Calu3 (cell line): ENCODE data around the gene ATG16L1. TPM values are rescaled to one million over a fixed set of nuclear protein-coding genes. Genes with fewer than 3 reads are reported as not detected.

Source experiments
- BruUV-seq: library from RNA; stranded (reverse); fragments of 400-500 nt; replicated peaks from 2 replicates; lab custom pipeline; 2021; lab: Mats Ljungman, UMichigan
- CTCF ChIA-PET: fragments of 300-600 bp; sonication (Branson Sonifier 250); formaldehyde crosslinking; loops from one replicate; lab custom pipeline; 2022; ENCODE audit warnings: antibody characterized with exemption; lab: Charles Lee
- DNase-seq: peaks from one replicate; pipeline ENCODE4 v3.0.0; 2022
- H3K27ac Mint-ChIP-seq: one replicate; pipeline ENCODE4 v1.8.0; 2022; ENCODE audit warnings: mixed read lengths; ENCODE audit not compliant: unreplicated experiment
- H3K27me3 Mint-ChIP-seq: one replicate; pipeline ENCODE4 v1.8.0; 2022; ENCODE audit warnings: mixed read lengths; ENCODE audit not compliant: unreplicated experiment
- H3K36me3 Mint-ChIP-seq: one replicate; pipeline ENCODE4 v1.8.0; 2022; ENCODE audit warnings: mild to moderate bottlenecking, moderate library complexity, mixed read lengths; ENCODE audit not compliant: insufficient read depth, unreplicated experiment
- H3K4me1 Mint-ChIP-seq: one replicate; pipeline ENCODE4 v1.8.0; 2022; ENCODE audit warnings: mild to moderate bottlenecking, low read depth, mixed read lengths; ENCODE audit not compliant: unreplicated experiment
- H3K4me3 Mint-ChIP-seq: one replicate; pipeline ENCODE4 v1.8.0; 2022; ENCODE audit warnings: mild to moderate bottlenecking, low read depth, moderate library complexity, mixed read lengths; ENCODE audit not compliant: unreplicated experiment
- H3K9me3 Mint-ChIP-seq: one replicate; pipeline ENCODE4 v1.8.0; 2022; ENCODE audit warnings: low read depth, mixed read lengths; ENCODE audit not compliant: unreplicated experiment
- intact Hi-C: fragments of 100-400 bp; cut with micrococcal nuclease; formaldehyde crosslinking; loops from one replicate; pipeline ENCODE4 v1.10.0; 2022; ENCODE audit not compliant: unreplicated experiment
- total RNA-seq: library from RNA; stranded (reverse); gene quantifications from 2 replicates; pipeline ENCODE4 v1.2.3, GENCODE V29; 2022
- TF ChIP-seq, protein P1 (sequence below): fragments of 200-600 bp; IDR thresholded peaks from one replicate; pipeline ENCODE4 v1.8.0; 2022; ENCODE audit warnings: antibody characterized with exemption; ENCODE audit not compliant: unreplicated experiment

ATG16L1 gene
- total RNA-seq, 1 experiment from 2014 or later, result 45.0 TPM

DNA sequence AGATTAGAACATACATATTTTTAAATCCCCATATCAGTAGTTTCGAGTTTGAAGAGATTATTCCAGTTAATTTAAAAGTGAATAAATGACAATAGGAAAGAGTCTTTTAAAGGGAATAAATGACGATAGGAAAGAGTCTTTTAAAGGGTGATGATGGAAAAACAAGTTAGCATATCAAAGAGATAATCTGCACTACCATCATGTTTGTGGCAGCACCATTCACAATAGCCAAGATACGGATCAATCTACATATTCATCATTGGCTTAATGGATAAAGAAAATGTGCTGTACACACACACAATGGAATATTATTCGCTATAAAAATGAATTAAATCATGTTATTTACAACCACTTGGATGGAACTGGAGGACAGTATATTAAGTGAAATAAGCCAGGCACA, 15.0 kb downstream of the ATG16L1 start:
- BruUV-seq, result no TSS peak
- H3K4me1 Mint-ChIP-seq, result no peaks in the 10 kb centered on the region
- DNase-seq, result no peak
- H3K27me3 Mint-ChIP-seq, result no peaks in the 10 kb centered on the region
- H3K27ac Mint-ChIP-seq, result no peak overlapping the region
- intact Hi-C loops, result no loop called here
- CTCF ChIA-PET, result no interaction called here
- peaks cover 38% of the 10 kb centered on the region for H3K36me3 Mint-ChIP-seq
- H3K4me3 Mint-ChIP-seq, result no peak overlapping the region
- no peaks in the 10 kb centered on the region for H3K9me3 Mint-ChIP-seq
- TF ChIP-seq, protein P1, sequence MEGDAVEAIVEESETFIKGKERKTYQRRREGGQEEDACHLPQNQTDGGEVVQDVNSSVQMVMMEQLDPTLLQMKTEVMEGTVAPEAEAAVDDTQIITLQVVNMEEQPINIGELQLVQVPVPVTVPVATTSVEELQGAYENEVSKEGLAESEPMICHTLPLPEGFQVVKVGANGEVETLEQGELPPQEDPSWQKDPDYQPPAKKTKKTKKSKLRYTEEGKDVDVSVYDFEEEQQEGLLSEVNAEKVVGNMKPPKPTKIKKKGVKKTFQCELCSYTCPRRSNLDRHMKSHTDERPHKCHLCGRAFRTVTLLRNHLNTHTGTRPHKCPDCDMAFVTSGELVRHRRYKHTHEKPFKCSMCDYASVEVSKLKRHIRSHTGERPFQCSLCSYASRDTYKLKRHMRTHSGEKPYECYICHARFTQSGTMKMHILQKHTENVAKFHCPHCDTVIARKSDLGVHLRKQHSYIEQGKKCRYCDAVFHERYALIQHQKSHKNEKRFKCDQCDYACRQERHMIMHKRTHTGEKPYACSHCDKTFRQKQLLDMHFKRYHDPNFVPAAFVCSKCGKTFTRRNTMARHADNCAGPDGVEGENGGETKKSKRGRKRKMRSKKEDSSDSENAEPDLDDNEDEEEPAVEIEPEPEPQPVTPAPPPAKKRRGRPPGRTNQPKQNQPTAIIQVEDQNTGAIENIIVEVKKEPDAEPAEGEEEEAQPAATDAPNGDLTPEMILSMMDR, result no peak

DNA sequence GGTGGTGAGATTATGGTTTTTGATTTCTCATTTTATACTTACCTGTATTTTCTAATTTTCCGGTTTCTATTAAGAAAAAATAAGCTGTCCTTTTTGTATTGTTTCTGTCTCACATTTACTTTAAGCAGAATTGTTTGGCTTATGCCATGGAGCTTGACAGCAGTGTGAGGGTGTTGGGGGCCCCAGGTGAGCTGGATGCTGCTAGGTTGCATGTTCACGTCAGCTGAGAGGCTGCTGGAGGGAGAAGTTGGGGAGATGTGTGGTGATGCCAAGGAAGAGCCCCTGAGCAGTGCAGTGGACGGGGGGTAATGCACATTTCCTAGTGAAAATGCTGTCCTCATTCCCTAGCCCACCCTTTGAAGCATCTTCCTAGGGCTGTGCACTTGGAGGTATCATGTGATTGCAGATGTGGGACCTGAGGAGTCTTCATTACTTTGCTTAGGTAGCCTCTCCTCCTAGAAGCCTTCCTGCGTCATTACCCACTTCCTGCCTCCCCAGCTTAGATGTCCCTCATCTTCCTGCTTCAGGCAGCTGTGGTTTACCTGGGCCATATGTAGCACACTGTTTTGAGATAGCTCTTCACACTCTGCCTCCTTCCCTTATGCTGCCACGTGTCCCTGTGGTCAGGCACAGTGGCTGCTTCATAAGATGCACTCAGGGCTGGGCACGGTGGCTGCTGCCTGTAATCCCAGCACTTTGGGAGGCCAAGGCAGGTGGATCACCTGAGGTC, 16.2 kb downstream of the ATG16L1 start:
- no peaks in the 10 kb centered on the region for H3K9me3 Mint-ChIP-seq
- intact Hi-C loops, result no loop called here
- TF ChIP-seq, protein P1, result no peak

DNA sequence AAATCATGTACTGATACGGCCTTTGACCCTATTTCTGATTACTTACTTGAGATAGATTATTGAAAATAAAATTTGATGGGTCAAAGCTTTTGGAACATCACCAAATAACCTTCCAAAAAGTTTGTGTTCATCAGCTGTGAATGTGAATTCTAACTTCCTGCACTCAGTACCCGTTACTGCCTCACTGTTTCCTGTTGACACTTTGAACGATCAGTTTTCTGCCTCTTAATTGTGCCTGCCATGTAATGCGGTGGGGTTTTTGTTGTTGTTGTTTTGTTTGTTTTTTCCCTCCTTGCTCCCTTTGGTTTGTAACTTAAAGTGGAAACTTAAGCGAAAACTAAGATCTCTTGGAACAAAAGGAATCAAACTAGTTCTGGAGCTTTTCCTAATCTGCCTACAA, 18.9 kb downstream of the ATG16L1 start:
- H3K9me3 Mint-ChIP-seq, result no peaks in the 10 kb centered on the region
- CTCF ChIA-PET, result no interaction called here
- H3K27ac Mint-ChIP-seq, result no peak overlapping the region
- DNase-seq, result no peak
- no peaks in the 10 kb centered on the region for H3K4me1 Mint-ChIP-seq
- intact Hi-C loops, result no loop called here
- peaks cover 41% of the 10 kb centered on the region for H3K36me3 Mint-ChIP-seq
- H3K4me3 Mint-ChIP-seq, result no peak overlapping the region
- BruUV-seq, result no TSS peak
- TF ChIP-seq, protein P1, result no peak
- no peaks in the 10 kb centered on the region for H3K27me3 Mint-ChIP-seq

More for the DNA sequence above, 16.2 kb downstream of the ATG16L1 start:
- no peaks in the 10 kb centered on the region for H3K27me3 Mint-ChIP-seq
- peaks cover 33% of the 10 kb centered on the region for H3K36me3 Mint-ChIP-seq
- DNase-seq, result no peak
- no peaks in the 10 kb centered on the region for H3K4me1 Mint-ChIP-seq
- CTCF ChIA-PET, result no interaction called here
- BruUV-seq, result no TSS peak
- no peak overlapping the region for H3K4me3 Mint-ChIP-seq
- no peak overlapping the region for H3K27ac Mint-ChIP-seq

DNA sequence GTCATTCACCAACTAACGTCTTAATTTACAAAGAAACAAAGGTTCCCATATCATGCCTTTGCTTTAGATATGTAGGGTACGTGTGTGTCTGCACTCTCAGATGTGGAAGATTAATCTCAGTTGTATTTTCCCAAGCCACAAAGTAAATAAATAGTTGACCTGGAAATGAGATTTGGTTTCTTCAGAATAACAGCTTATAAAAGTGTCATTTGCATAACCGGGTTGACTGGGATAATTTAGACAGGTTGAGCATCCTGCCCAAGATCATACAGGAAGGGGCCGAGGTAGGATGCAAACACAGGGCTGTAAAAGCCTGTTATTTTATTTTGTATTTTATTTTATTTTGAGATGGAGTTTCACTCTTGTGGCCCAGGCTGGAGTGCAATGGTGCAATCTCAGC, 19.5 kb downstream of the ATG16L1 start:
- Mint-ChIP-seq H3K4me1 (no peaks in the 10 kb centered on the region), H3K9me3 (no peaks in the 10 kb centered on the region), H3K4me3 (no peak overlapping the region), H3K27me3 (no peaks in the 10 kb centered on the region), H3K36me3 (peaks cover 42% of the 10 kb centered on the region), H3K27ac (no peak overlapping the region)
- BruUV-seq, result no TSS peak
- CTCF ChIA-PET, result no interaction called here
- TF ChIP-seq, protein P1, result no peak
- no peak for DNase-seq
- intact Hi-C loops, result no loop called here
